Retinal pigment epithelial cell (primary cell): ENCODE results near the gene ATXN7L1.

ENCODE experiments used
- DNase-seq: peaks from one replicate; pipeline ENCODE4 v3.0.0-alpha.2; 2010; ENCODE audit warnings: low read depth
- H3K4me3 ChIP-seq: 2 replicates; pipeline ENCODE4 v1.5.1; 2011; ENCODE audit warnings: mild to moderate bottlenecking, low read length, control low read depth, moderate library complexity
- TF ChIP-seq, protein P1 (sequence below): conservative IDR thresholded peaks from 2 replicates; pipeline ENCODE4 v1.5.1; 2011; ENCODE audit warnings: low read depth, low read length, control low read depth, inconsistent platforms

Gene ATXN7L1

GRCh38 chr7:105590793-105591192 lies 285.6 kb downstream of the ATXN7L1 start:
- DNase-seq = no peak
- TF ChIP-seq, protein P1, sequence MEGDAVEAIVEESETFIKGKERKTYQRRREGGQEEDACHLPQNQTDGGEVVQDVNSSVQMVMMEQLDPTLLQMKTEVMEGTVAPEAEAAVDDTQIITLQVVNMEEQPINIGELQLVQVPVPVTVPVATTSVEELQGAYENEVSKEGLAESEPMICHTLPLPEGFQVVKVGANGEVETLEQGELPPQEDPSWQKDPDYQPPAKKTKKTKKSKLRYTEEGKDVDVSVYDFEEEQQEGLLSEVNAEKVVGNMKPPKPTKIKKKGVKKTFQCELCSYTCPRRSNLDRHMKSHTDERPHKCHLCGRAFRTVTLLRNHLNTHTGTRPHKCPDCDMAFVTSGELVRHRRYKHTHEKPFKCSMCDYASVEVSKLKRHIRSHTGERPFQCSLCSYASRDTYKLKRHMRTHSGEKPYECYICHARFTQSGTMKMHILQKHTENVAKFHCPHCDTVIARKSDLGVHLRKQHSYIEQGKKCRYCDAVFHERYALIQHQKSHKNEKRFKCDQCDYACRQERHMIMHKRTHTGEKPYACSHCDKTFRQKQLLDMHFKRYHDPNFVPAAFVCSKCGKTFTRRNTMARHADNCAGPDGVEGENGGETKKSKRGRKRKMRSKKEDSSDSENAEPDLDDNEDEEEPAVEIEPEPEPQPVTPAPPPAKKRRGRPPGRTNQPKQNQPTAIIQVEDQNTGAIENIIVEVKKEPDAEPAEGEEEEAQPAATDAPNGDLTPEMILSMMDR = no peak
- no peak overlapping the region for H3K4me3 ChIP-seq

DNA sequence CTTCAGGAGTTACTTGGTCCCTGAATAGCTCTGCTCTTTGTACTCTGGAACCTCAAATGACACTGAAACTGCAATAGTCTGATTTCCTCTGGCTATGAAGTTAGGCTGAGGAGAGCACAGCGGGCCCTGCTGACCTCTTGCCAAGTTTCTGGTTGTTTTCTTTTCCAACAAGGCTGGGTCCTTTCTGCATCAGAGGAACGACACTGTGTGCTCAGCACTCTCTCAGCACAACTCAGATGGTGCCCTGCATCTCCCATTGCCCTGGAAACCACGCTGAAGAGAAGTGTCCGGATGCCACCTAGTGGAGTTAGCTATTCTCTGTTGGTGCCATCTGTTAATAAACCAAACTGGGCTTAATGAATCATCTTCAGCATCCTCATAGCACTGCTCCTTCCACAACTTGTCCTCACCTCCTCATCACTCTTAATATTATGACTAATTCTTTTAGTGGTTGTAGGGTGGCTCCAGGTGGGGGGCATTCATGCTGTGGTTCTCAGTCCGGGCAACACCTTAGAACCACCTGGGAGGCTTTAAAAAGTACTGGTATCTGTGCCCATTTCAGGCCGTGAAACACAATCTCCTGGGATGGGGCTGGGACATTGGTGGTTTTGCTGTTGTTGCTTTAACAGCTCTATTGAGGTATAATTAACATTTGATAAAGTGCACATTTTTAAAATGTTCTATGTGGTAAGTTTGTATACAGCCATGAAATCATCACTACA lies 286.9 kb downstream of the ATXN7L1 start:
- TF ChIP-seq, protein P1 = peak; percentile 70
- H3K4me3 ChIP-seq = no peak overlapping the region
- no peak for DNase-seq

GRCh38 chr7:105587909-105588635 lies 288.3 kb downstream of the ATXN7L1 start:
- TF ChIP-seq, protein P1 = no peak
- DNase-seq = no peak
- no peak overlapping the region for H3K4me3 ChIP-seq

GRCh38 chr7:105585850-105586500 lies 290.4 kb downstream of the ATXN7L1 start:
- no peak overlapping the region for H3K4me3 ChIP-seq
- TF ChIP-seq, protein P1 = no peak
- DNase-seq = no peak

GRCh38 chr7:105584165-105584564 lies 292.2 kb downstream of the ATXN7L1 start:
- TF ChIP-seq, protein P1 = no peak
- H3K4me3 ChIP-seq = no peak overlapping the region
- no peak for DNase-seq

- TF ChIP-seq, protein P1 = no peak
- no peak for DNase-seq
- H3K4me3 ChIP-seq = no peak overlapping the region
Measured at GRCh38 chr7:105583061-105583460, 293.3 kb downstream of the ATXN7L1 start.
